Keratinocyte (primary cell): ENCODE measurements around the gene LZTR1. TPM values are rescaled to one million over a fixed set of nuclear protein-coding genes. Genes with fewer than 3 reads are reported as not detected.

Experiments
- DNase-seq: peaks from one replicate; pipeline ENCODE4 v3.0.0-alpha.2; 2011; ENCODE audit warnings: low read depth, missing footprints, low spot score
- FAIRE-seq: peaks from 2 replicates; lab custom pipeline; 2011; peaks lifted over from hg19 to GRCh38; lab: Jason Lieb, UNC
- H2AFZ ChIP-seq: 2 replicates; pipeline ENCODE4 v1.6.0; 2012; ENCODE audit warnings: low read length, control low read depth, inconsistent platforms; ENCODE audit not compliant: control insufficient read depth
- H3K27ac ChIP-seq: 2 replicates; pipeline ENCODE4 v1.5.1; 2011; ENCODE audit warnings: low read length; ENCODE audit not compliant: control insufficient read depth, insufficient read depth
- H3K27me3 ChIP-seq: 3 replicates; pipeline ENCODE4 v1.6.0; 2011; ENCODE audit warnings: low read length; ENCODE audit not compliant: control insufficient read depth, insufficient read depth; ENCODE audit errors: extremely low read depth
- H3K36me3 ChIP-seq, 2 experiments: 2 replicates in 1 of 2; 3 replicates in 1 of 2; pipeline ENCODE4 v1.5.1; 2011; ENCODE audit warnings: low read length in 2 of 2, mild to moderate bottlenecking in 1 of 2; ENCODE audit not compliant: control insufficient read depth in 2 of 2, insufficient read depth in 2 of 2; ENCODE audit errors: extremely low read depth in 1 of 2
- H3K4me1 ChIP-seq: 3 replicates; pipeline ENCODE4 v1.5.1; 2011; ENCODE audit warnings: low read length; ENCODE audit not compliant: control insufficient read depth, insufficient read depth; ENCODE audit errors: extremely low read depth
- H3K4me2 ChIP-seq: 3 replicates; pipeline ENCODE4 v1.6.0; 2011; ENCODE audit warnings: low read depth, low read length; ENCODE audit not compliant: control insufficient read depth, insufficient read depth; ENCODE audit errors: extremely low read depth
- H3K4me3 ChIP-seq, 3 experiments: fragments of 200-600 bp in 1 of 3; sonication (generic) in 1 of 3; 2 replicates in 2 of 3; 3 replicates in 1 of 3; pipeline ENCODE4 v1.5.1; 2011 to 2016; ENCODE audit warnings: low read length in 3 of 3, mild to moderate bottlenecking in 3 of 3, control low read depth in 2 of 3, inconsistent platforms in 1 of 3, low read depth in 1 of 3, mixed read lengths in 1 of 3, mixed run types in 1 of 3, moderate library complexity in 1 of 3; ENCODE audit not compliant: control insufficient read depth in 2 of 3, insufficient read depth in 2 of 3; ENCODE audit errors: extremely low read depth in 1 of 3
- H3K79me2 ChIP-seq: 2 replicates; pipeline ENCODE4 v1.6.0; 2012; ENCODE audit warnings: low read length; ENCODE audit not compliant: control insufficient read depth, insufficient read depth
- H3K9ac ChIP-seq: 3 replicates; pipeline ENCODE4 v1.6.0; 2011; ENCODE audit warnings: low read length; ENCODE audit not compliant: control insufficient read depth, insufficient read depth; ENCODE audit errors: extremely low read depth
- H3K9me1 ChIP-seq: 3 replicates; pipeline ENCODE4 v1.6.0; 2011; ENCODE audit warnings: low read length; ENCODE audit not compliant: control insufficient read depth, insufficient read depth; ENCODE audit errors: extremely low read depth
- H3K9me3 ChIP-seq: 2 replicates; pipeline ENCODE4 v1.5.1; 2012; ENCODE audit warnings: low read depth, low read length; ENCODE audit not compliant: control insufficient read depth
- H4K20me1 ChIP-seq: 3 replicates; pipeline ENCODE4 v1.6.0; 2011; ENCODE audit warnings: low read length; ENCODE audit not compliant: control insufficient read depth, insufficient read depth; ENCODE audit errors: extremely low read depth
- CTCF ChIP-seq, 3 experiments: IDR thresholded peaks in 1 of 3; conservative IDR thresholded peaks in 1 of 3; optimal IDR thresholded peaks in 1 of 3; 2 replicates in 2 of 3; 3 replicates in 1 of 3; pipeline versions ENCODE3 to v1.5.1; 2011; ENCODE audit warnings: low read length in 3 of 3, mild to moderate bottlenecking in 3 of 3, moderate library complexity in 2 of 3, control low read depth in 1 of 3, inconsistent platforms in 1 of 3; ENCODE audit not compliant: insufficient read depth in 2 of 3; ENCODE audit errors: extremely low read depth in 1 of 3
- EZH2 ChIP-seq: IDR thresholded peaks from one replicate; pipeline ENCODE4 v1.6.1; 2012; ENCODE audit warnings: inconsistent platforms, mild to moderate bottlenecking, low read length, moderate library complexity
- dilution Hi-C: fragments of 300-500 bp; cut with MboI; formaldehyde crosslinking; loops from one replicate; pipeline ENCODE4 v1.7.0; 2020; ENCODE audit warnings: low sequenced_read_pairs; ENCODE audit not compliant: extremely low pct_ligation_motif_present
- polyA plus RNA-seq, 5 experiments: library from polyadenylated mRNA; depleted of rRNA in 3 of 5; stranded (reverse) in 3 of 5; stranded (forward) in 1 of 5; unstranded in 1 of 5; fragments of >200 nt; gene quantifications; 1 replicate in 1 of 5; 2 replicates in 3 of 5; 3 replicates in 1 of 5; pipeline versions ENCODE4 v1.2.1 to v1.2.3, GENCODE V29; 2011 to 2012; ENCODE audit warnings: missing spikeins in 2 of 5, low read depth in 1 of 5, low replicate concordance in 1 of 5

LZTR1 gene
- polyA plus RNA-seq, 1 donor (not counting 4 experiments of a cell fraction or from before 2014, with no cell fraction given), result 37.0 TPM

DNA sequence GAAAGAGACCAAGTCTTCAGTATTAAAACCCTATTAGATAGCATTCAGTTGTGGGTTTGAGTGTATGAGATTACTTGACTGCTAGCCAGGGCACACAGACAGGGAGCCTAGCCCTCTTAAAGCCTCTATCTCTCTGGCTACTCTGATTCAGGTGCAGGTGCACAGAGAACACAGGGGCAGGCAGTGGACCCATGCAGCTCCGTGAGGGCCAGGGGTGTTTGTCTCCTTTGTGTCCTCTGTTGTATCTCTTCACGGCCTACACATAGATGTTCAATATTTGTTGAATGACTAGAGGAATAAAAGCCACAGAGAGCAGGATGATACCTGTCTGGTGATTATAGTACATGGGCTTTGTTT lies 36.5 kb upstream of the LZTR1 start:
- dilution Hi-C loops, result no loop called here
- H3K27ac ChIP-seq, result peak overlapping the region; percentile 33
- no peak overlapping the region for H3K4me3 ChIP-seq

DNA sequence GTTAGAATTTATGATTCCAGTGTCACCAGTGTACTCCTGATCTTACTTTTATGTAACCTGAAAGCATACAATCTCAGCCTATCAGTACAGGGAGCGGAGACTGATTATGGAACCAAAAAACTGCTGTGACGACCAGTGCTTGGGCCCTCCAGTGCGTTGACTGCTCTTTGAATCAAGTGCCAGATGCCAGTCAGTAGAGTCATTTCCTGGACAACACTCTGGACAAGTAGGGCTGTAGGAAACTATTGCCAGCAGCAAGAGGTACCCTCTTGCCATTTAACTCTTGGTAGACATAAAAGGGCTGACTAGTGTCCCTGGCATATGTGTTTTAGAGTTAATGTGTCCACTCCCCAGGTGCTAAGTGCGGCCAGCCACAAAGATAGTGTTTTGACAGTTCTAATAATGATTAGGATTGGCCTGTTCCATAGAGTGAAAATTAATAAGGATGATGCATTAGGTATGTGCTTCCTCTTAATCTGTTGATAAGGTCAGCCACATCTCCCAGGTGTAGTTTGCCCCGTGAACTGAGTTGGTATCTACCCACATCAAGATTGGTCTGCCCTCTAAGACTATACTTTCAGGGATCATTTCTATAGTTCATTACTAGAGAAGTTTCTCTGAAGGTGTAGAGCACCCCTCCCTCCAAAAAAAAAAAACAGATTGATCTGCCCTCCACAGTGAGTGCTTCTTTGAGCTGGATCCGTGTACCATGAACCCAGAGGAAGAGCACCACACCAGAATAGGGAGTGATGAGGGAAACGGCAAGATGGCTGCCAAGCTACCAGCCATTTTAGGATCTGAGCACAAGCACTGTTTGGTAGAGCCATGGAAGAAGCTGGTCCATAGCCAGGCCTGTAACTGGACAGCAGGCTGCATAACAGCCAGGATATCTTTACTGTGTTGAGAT lies 35.8 kb upstream of the LZTR1 start:
- Histone ChIP-seq H3K27ac (peak overlapping the region; percentile 16), H3K9ac (no peak overlapping the region), H3K4me3 (no peak overlapping the region), H3K9me3 (no peaks in the 10 kb centered on the region), H4K20me1 (peaks cover 11% of the 10 kb centered on the region), H3K79me2 (peaks cover 90% of the 10 kb centered on the region), H3K4me1 (peaks cover 43% of the 10 kb centered on the region), H2AFZ (no peak overlapping the region), H3K4me2 (peak overlapping the region; percentile 37), H3K36me3 (peaks cover 11 to 21% of the 10 kb centered on the region in 2 experiments), H3K9me1 (no peaks in the 10 kb centered on the region), H3K27me3 (no peaks in the 10 kb centered on the region)
- dilution Hi-C loops, result no loop called here
- TF ChIP-seq CTCF (optimal IDR thresholded peaks at IDR 0.05 in 1 of 3, IDR thresholded peaks at IDR 0.05 in 1 of 3, conservative IDR thresholded peaks at IDR 0.05 in 1 of 3; ENCODE audit: extremely low read depth in 1 of 3, insufficient read depth in 2 of 3, low read length in 3 of 3) (no peak), EZH2 (no peak)
- DNase-seq, result no peak
- FAIRE-seq, result peak; percentile 67

More for the DNA sequence above, 36.5 kb upstream of the LZTR1 start:
- H2AFZ ChIP-seq, result no peak overlapping the region
- H3K4me1 ChIP-seq, result peaks cover 36% of the 10 kb centered on the region
- DNase-seq (no peak), FAIRE-seq (no peak)
- peaks cover 92% of the 10 kb centered on the region for H3K79me2 ChIP-seq
- no peaks in the 10 kb centered on the region for H3K9me3 ChIP-seq
- peaks cover 11 to 20% of the 10 kb centered on the region in 2 experiments for H3K36me3 ChIP-seq
- peaks cover 14% of the 10 kb centered on the region for H4K20me1 ChIP-seq
- TF ChIP-seq CTCF (optimal IDR thresholded peaks at IDR 0.05 in 1 of 3, IDR thresholded peaks at IDR 0.05 in 1 of 3, conservative IDR thresholded peaks at IDR 0.05 in 1 of 3; ENCODE audit: extremely low read depth in 1 of 3, insufficient read depth in 2 of 3, low read length in 3 of 3), result no peak
- no peak for TF ChIP-seq EZH2
- H3K27me3 ChIP-seq, result no peaks in the 10 kb centered on the region
- no peak overlapping the region for H3K9ac ChIP-seq
- H3K4me2 ChIP-seq, result peak overlapping the region; percentile 37
- H3K9me1 ChIP-seq, result no peaks in the 10 kb centered on the region
